Lung (tissue), 12 donors: ENCODE results near the gene RFX3. TPM values are rescaled to one million over a fixed set of nuclear protein-coding genes. Genes with fewer than 3 reads are reported as not detected.

ENCODE experiments used
- ATAC-seq: fragments of 200-7000 bp; cut with Tn5 transposase; one replicate; pipeline ENCODE4 v1.9.1; 2020; ENCODE audit warnings: moderate number of reproducible peaks; ENCODE audit not compliant: insufficient read depth, low FRiP score
- DNase-seq, 3 donors: peaks; one replicate each; pipeline ENCODE4 v3.0.0-alpha.2; 2013 to 2017
- H3K27ac ChIP-seq, 2 donors: one replicate each; pipeline ENCODE4 v1.5.1; 2013; ENCODE audit warnings: mild to moderate bottlenecking in 2 of 2, moderate library complexity in 2 of 2, control low read depth in 1 of 2, inconsistent platforms in 1 of 2, low read depth in 1 of 2, low read length in 1 of 2
- H3K27me3 ChIP-seq, 3 donors: one replicate each; pipeline ENCODE4 v1.5.1; 2013; ENCODE audit warnings: low read length in 2 of 3; ENCODE audit not compliant: control insufficient read depth in 3 of 3, insufficient read depth in 3 of 3
- H3K36me3 ChIP-seq, 4 donors: one replicate each; pipeline ENCODE4 v1.5.1; 2013; ENCODE audit warnings: low read length in 4 of 4, mild to moderate bottlenecking in 1 of 4, moderate library complexity in 1 of 4; ENCODE audit not compliant: control insufficient read depth in 4 of 4, insufficient read depth in 4 of 4
- H3K4me1 ChIP-seq, 5 donors: one replicate each; pipeline ENCODE4 v1.5.1; 2013; ENCODE audit warnings: low read length in 5 of 5, mild to moderate bottlenecking in 2 of 5, moderate library complexity in 1 of 5; ENCODE audit not compliant: control insufficient read depth in 5 of 5, insufficient read depth in 5 of 5
- H3K4me3 ChIP-seq: one replicate; pipeline ENCODE4 v1.5.1; 2013; ENCODE audit warnings: mild to moderate bottlenecking, control low read depth, moderate library complexity
- H3K9ac ChIP-seq, 2 donors: one replicate each; pipeline ENCODE4 v1.5.1; 2013; ENCODE audit warnings: low read length in 2 of 2, control low read depth in 1 of 2; ENCODE audit not compliant: insufficient read depth in 1 of 2
- H3K9me3 ChIP-seq, 4 donors: one replicate each; pipeline ENCODE4 v1.5.1; 2013; ENCODE audit warnings: low read length in 3 of 4, mild to moderate bottlenecking in 1 of 4, moderate library complexity in 1 of 4; ENCODE audit not compliant: control insufficient read depth in 4 of 4, insufficient read depth in 3 of 4
- CTCF ChIP-seq: IDR thresholded peaks from 2 replicates; pipeline ENCODE4 v1.5.1; 2012; ENCODE audit warnings: mild to moderate bottlenecking; ENCODE audit errors: control extremely low read depth, extremely low read depth
- WGBS, 2 donors: extraction: QIAGEN DNeasy Blood & Tissue Kit; methylation state at CpG; one replicate each; pipeline ENCODE4 v1.1.7; 2013; 5-methylcytosine and 5-hydroxymethylcytosine counted together
- polyA plus RNA-seq, 2 donors: library from polyadenylated mRNA; stranded (reverse); fragments of 200-250 nt; gene quantifications; one replicate each; pipeline ENCODE4 v1.2.1, GENCODE V29; 2013
- total RNA-seq, 2 donors: library from RNA; depleted of rRNA in 1 of 2; stranded (reverse); fragments of >200 nt in 1 of 2; gene quantifications; one replicate each; pipeline ENCODE4 v1.2.1, GENCODE V29; 2014 to 2021
- donor health status: control.
- donor health status: control.
- donor health status: Bipolar disorder and iron deficiency.
- donor health status: healthy.
- donor health status: DM: yes; HTN: yes; CAD: no.

The RFX3 gene
- total and polyA plus RNA-seq, 4 donors = 3.3 to 45.8 (median 14.0) TPM

DNA sequence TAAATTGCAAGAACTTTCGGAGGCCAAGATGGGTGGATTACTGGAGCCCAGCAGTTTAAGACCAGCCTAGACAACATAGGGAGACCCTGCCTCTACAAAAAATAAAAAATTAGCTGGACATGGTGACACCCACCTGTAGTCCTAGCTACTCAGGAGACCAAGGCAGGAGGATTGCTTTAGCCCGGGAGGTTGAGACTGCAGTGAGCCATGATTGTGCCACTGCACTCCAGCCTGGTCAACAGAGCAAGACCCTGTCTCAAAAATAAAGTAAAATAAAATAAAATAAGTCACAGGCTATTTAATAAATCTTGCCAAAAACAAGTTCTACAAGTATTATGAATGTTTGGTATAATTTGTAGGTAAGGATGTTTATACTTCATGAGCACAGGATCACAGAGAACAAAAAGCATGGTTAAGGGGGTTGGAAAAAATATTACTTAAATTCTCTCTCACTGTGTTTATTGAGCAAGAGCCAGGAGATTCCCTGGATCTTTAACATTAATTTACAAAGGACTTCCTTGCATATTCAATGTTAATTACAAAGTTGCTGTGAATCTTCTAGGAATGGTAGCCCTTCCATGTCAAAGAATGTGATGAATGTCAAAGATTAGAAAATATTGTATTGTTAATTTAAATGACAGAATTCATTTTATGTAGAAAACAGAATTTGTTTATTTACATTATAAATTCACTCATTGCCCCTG lies 164.0 kb downstream of the RFX3 start:
- Histone ChIP-seq H3K36me3 (peaks cover 0 to 2% (median 0%) of the 10 kb centered on the region in 4 donors), H3K27ac (no peak overlapping the region), H3K4me3 (no peak overlapping the region), H3K9me3 (no peaks in the 10 kb centered on the region), H3K4me1 (peaks cover 0 to 2% (median 0%) of the 10 kb centered on the region in 5 donors), H3K27me3 (no peaks in the 10 kb centered on the region), H3K9ac (no peak overlapping the region)
- DNase-seq (no peak), ATAC-seq (no peak)
- no peak for TF ChIP-seq CTCF
- 97 to 100% methylated on average over 2 of the region's 2 CpGs for WGBS, 2 donors

GRCh38 chr9:3361116-3361515 lies 164.7 kb downstream of the RFX3 start:
- H3K36me3 ChIP-seq = peaks cover 0 to 2% (median 0%) of the 10 kb centered on the region in 4 donors
- H3K9me3 ChIP-seq = no peaks in the 10 kb centered on the region
- H3K4me1 ChIP-seq = peaks cover 0 to 2% (median 0%) of the 10 kb centered on the region in 5 donors
- no peak for TF ChIP-seq CTCF
- no peaks in the 10 kb centered on the region for H3K27me3 ChIP-seq
- H3K27ac ChIP-seq = no peak overlapping the region
- H3K4me3 ChIP-seq = no peak overlapping the region
- WGBS, 2 donors = 39 to 76% methylated on average over 4 of the region's 4 CpGs
- DNase-seq = no peak
- ATAC-seq = no peak
- H3K9ac ChIP-seq = no peak overlapping the region

DNA sequence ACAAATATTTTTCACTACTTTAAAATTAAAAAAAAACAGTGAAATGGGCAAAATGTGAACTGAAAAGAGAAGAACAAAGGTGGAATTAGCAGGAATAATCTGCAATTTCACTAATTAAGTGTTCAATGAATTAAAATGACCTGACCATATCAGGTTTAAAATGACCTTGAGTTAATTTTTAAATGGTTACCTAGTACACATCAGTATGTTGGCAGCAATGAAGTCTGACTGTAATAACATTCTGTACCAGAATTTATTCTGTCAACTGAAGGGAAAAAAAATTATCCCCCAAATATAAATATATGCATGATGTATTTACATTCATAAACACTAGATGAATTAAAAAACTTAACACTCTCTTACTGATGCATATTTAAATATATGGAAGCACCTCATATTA lies 165.6 kb downstream of the RFX3 start:
- ATAC-seq = no peak
- no peak overlapping the region for H3K9ac ChIP-seq
- DNase-seq = no peak
- peaks cover 0 to 2% (median 0%) of the 10 kb centered on the region in 4 donors for H3K36me3 ChIP-seq
- H3K4me1 ChIP-seq = peaks cover 0 to 2% (median 0%) of the 10 kb centered on the region in 5 donors
- no peaks in the 10 kb centered on the region for H3K9me3 ChIP-seq
- no peaks in the 10 kb centered on the region for H3K27me3 ChIP-seq
- no peak overlapping the region for H3K4me3 ChIP-seq
- TF ChIP-seq CTCF = no peak
- no peak overlapping the region for H3K27ac ChIP-seq

DNA sequence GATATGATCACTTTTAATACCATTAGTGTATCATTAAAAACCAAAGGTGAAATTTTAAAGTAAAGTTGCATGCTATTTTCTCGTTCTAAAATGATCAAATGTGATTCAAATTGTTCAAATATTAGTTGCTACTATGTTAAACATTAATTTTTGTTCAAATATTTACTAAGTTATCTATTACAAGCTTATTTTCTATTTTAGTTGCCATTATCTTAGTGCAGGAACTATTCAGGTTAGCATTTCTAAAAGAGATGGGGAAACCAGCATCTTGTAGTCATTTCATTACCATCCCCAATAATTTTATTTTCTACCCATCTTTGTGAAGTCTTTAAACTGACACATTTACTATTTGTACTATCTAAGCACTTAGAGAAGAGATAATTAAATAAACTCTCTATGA lies 166.0 kb downstream of the RFX3 start:
- 78 to 92% methylated on average over 1 of the region's 1 CpG for WGBS, 2 donors
- no peak overlapping the region for H3K4me3 ChIP-seq
- H3K9ac ChIP-seq = no peak overlapping the region
- ATAC-seq = no peak
- no peaks in the 10 kb centered on the region for H3K9me3 ChIP-seq
- H3K27me3 ChIP-seq = no peaks in the 10 kb centered on the region
- no peak for TF ChIP-seq CTCF
- no peak overlapping the region for H3K27ac ChIP-seq
- peaks cover 0 to 2% (median 0%) of the 10 kb centered on the region in 4 donors for H3K36me3 ChIP-seq
- peaks cover 0 to 2% (median 0%) of the 10 kb centered on the region in 5 donors for H3K4me1 ChIP-seq
- no peak for DNase-seq
